ENCODE data around the gene DLGAP1. TPM values are rescaled to one million over a fixed set of nuclear protein-coding genes. Genes with fewer than 3 reads are reported as not detected.

Gene DLGAP1
- total and polyA plus RNA-seq, 2 of the 13 experiments (the other 11 are each of a cell fraction or from before 2014, with no cell fraction given): 0.01 TPM; not detected in 1

GRCh38 chr18:3625742-3626091, 829.4 kb downstream of the DLGAP1 start:
- intact Hi-C loops (cut with micrococcal nuclease; ENCODE audit: unreplicated experiment): no loop called here
- TF ChIP-seq ZFP91 (CRISPR knock-in tag; IDR thresholded peaks at IDR 0.05; ENCODE audit: borderline replicate concordance): no peak
- TF ChIP-seq ZKSCAN8 (CRISPR knock-in tag; IDR thresholded peaks at IDR 0.05; ENCODE audit: borderline replicate concordance): no peak
- no peak for TF ChIP-seq USF2 (IDR thresholded peaks at IDR 0.05; ENCODE audit: low read depth, low read length)
- no peak for TF ChIP-seq USF2 (CRISPR knock-in tag; IDR thresholded peaks at IDR 0.05; ENCODE audit: borderline replicate concordance)
- TF ChIP-seq FLYWCH1 (CRISPR knock-in tag; IDR thresholded peaks at IDR 0.05): no peak
- no peak for TF ChIP-seq PAXIP1 (CRISPR knock-in tag; conservative IDR thresholded peaks at IDR 0.05)
- no peak for TF ChIP-seq RELA (CRISPR knock-in tag; IDR thresholded peaks at IDR 0.05)
- TF ChIP-seq ZNF614 (CRISPR knock-in tag; IDR thresholded peaks at IDR 0.05; ENCODE audit: borderline replicate concordance): no peak
- TF ChIP-seq ZC3H4 (CRISPR knock-in tag; IDR thresholded peaks at IDR 0.05; ENCODE audit: borderline replicate concordance): no peak
- no peak for TF ChIP-seq SOX5 (CRISPR knock-in tag; IDR thresholded peaks at IDR 0.05; ENCODE audit: borderline replicate concordance)
- TF ChIP-seq ZZZ3 (CRISPR knock-in tag; IDR thresholded peaks at IDR 0.05; ENCODE audit: borderline replicate concordance): no peak
- no peak for TF ChIP-seq ZNF747 (CRISPR knock-in tag; IDR thresholded peaks at IDR 0.05; ENCODE audit: borderline replicate concordance)
- TF ChIP-seq ZNF17 (CRISPR knock-in tag; IDR thresholded peaks at IDR 0.05): no peak
- no peak for TF ChIP-seq NBN (conservative IDR thresholded peaks at IDR 0.05)
- TF ChIP-seq TBX2 (CRISPR knock-in tag; IDR thresholded peaks at IDR 0.05; ENCODE audit: borderline replicate concordance): no peak
- no peak for TF ChIP-seq TARDBP (CRISPR knock-in tag; IDR thresholded peaks at IDR 0.05)
- TF ChIP-seq FOXA3 (CRISPR knock-in tag; IDR thresholded peaks at IDR 0.05): no peak
- no peak for TF ChIP-seq ZNF362 (CRISPR knock-in tag; IDR thresholded peaks at IDR 0.05; ENCODE audit: borderline replicate concordance)

More at GRCh38 chr18:3625742-3626091, 829.4 kb downstream of the DLGAP1 start:
- BruUV-seq (replicated peaks): no TSS peak
- Histone ChIP-seq H3K9ac (ENCODE audit: insufficient read depth, low read depth, low read length) (peak overlapping the region; percentile 83), H3K27ac (ENCODE audit: extremely low read length, insufficient read depth, low read length) (peak overlapping the region; percentile 94), H3K4me1 (ENCODE audit: insufficient read depth, low read length) (peaks cover 64% of the 10 kb centered on the region), H3K79me2 (ENCODE audit: insufficient read depth, low read length) (no peaks in the 10 kb centered on the region), H2AFZ (ENCODE audit: low read length) (no peak overlapping the region), H4K20me1 (ENCODE audit: insufficient read depth, low read length) (no peaks in the 10 kb centered on the region), H3K36me3 (replicated peaks in 1 of 2; ENCODE audit: control insufficient read depth in 1 of 2, insufficient read depth in 2 of 2, low read length in 2 of 2) (no peaks in the 10 kb centered on the region), H3K4me3 (replicated peaks in 1 of 3; ENCODE audit: insufficient read depth in 1 of 3, low read depth in 2 of 3, low read length in 3 of 3) (no peak overlapping the region), H3K4me2 (ENCODE audit: low read depth, low read length) (0 out of 2 replicates have a peak overlapping the region, but pooled peaks have one; percentile 85), H3K27me3 (ENCODE audit: control insufficient read depth in 1 of 2, insufficient read depth in 2 of 2, low read length in 2 of 2) (peaks cover 0 to 1% of the 10 kb centered on the region in 2 experiments; a peak in 1 of 5 replicates), H3K9me3 (ENCODE audit: low read length) (no peaks in the 10 kb centered on the region)
- ATAC-seq (no peak), DNase-seq (ENCODE audit: low spot score) (no peak), FAIRE-seq (no peak)
- CTCF ChIA-PET (ENCODE audit: low intra/inter-chr PET ratio, low total read pairs): no interaction called here
- POLR2A ChIA-PET: interaction anchor here (1.2 to 5.6 kb wide), 8 partner anchors 8 to 177 kb away, joined by 3 to 107 read pairs (median 17); no protein-coding TSS in a partner anchor
- in situ Hi-C loops (cut with HindIII; ENCODE audit: extremely low pct_ligation_motif_present, low pct_unique_long_range_greater_than_20kb): loop anchor here (10.0 kb wide), 1 partner anchor 171 kb away; the partner anchor contains the start of gene TGIF1

Data from HepG2 (cell line).